CD4-positive, CD25-positive, alpha-beta regulatory T cell (primary cell): ENCODE measurements around the gene GFM2. TPM values are rescaled to one million over a fixed set of nuclear protein-coding genes. Genes with fewer than 3 reads are reported as not detected.
"Not testable (repeated sequence)": the region's sequence is repeated elsewhere in the genome, so short reads cannot be mapped to it uniquely, and the experiment has no call there.

Experiments used
- ATAC-seq, 2 donors: fragments of 150-1000 bp; cut with Tn5 transposase; one replicate each; pipeline ENCODE4 v1.10.0; 2021; ENCODE audit warnings: low read depth in 2 of 2, moderate number of reproducible peaks in 2 of 2, moderate library complexity in 1 of 2
- DNase-seq, 3 donors: peaks; one replicate each; pipeline versions ENCODE4 v3.0.0 to v3.0.0-alpha.2; 2012 to 2022; ENCODE audit warnings: mixed read lengths in 1 of 3
- H3K27ac ChIP-seq: one replicate; pipeline ENCODE4 v1.7.0; 2013; ENCODE audit warnings: mild to moderate bottlenecking, low read length; ENCODE audit not compliant: insufficient read depth, poor library complexity, severe bottlenecking
- H3K27me3 ChIP-seq: one replicate; pipeline ENCODE4 v1.7.0; 2013; ENCODE audit warnings: low read length; ENCODE audit not compliant: control insufficient read depth, insufficient read depth
- H3K36me3 ChIP-seq: one replicate; pipeline ENCODE4 v1.7.0; 2013; ENCODE audit warnings: mild to moderate bottlenecking, low read length, moderate library complexity; ENCODE audit not compliant: control insufficient read depth, insufficient read depth
- H3K4me1 ChIP-seq: 2 replicates; pipeline ENCODE4 v1.7.0; 2013; ENCODE audit warnings: mild to moderate bottlenecking, low read length; ENCODE audit not compliant: insufficient read depth, control insufficient read depth, poor library complexity, severe bottlenecking
- H3K4me3 ChIP-seq: one replicate; pipeline ENCODE4 v1.7.0; 2013; ENCODE audit warnings: low read depth, mild to moderate bottlenecking, low read length, moderate library complexity
- H3K9me3 ChIP-seq, 2 experiments: 1 replicate in 1 of 2; 2 replicates in 1 of 2; pipeline ENCODE4 v1.7.0; 2013; ENCODE audit warnings: low read length in 2 of 2, mild to moderate bottlenecking in 1 of 2, moderate library complexity in 1 of 2; ENCODE audit not compliant: control insufficient read depth in 2 of 2
- H3K27ac Mint-ChIP-seq, 3 donors: one replicate each; pipeline ENCODE4 v1.8.0; 2020 to 2022; ENCODE audit warnings: mild to moderate bottlenecking in 3 of 3, mixed read lengths in 3 of 3, moderate library complexity in 2 of 3
- H3K27me3 Mint-ChIP-seq: one replicate; pipeline ENCODE4 v1.8.0; 2022; ENCODE audit warnings: mild to moderate bottlenecking, mixed read lengths
- H3K36me3 Mint-ChIP-seq: one replicate; pipeline ENCODE4 v1.8.0; 2020; ENCODE audit warnings: mixed read lengths
- H3K4me1 Mint-ChIP-seq, 4 donors: one replicate each; pipeline ENCODE4 v1.8.0; 2020 to 2022; ENCODE audit warnings: mixed read lengths in 4 of 4, mild to moderate bottlenecking in 1 of 4
- H3K4me3 Mint-ChIP-seq, 4 donors: one replicate each; pipeline ENCODE4 v1.8.0; 2020 to 2022; ENCODE audit warnings: mild to moderate bottlenecking in 4 of 4, mixed read lengths in 4 of 4, moderate library complexity in 3 of 4
- H3K9me3 Mint-ChIP-seq, 7 donors: one replicate each; pipeline ENCODE4 v1.8.0; 2020 to 2022; ENCODE audit warnings: mixed read lengths in 7 of 7, mild to moderate bottlenecking in 3 of 7, moderate library complexity in 2 of 7
- polyA plus RNA-seq, 4 donors: library from polyadenylated mRNA; unstranded; fragments of 300-500 nt; fragmentation: Illumina TruSeq; gene quantifications; one replicate each; pipeline ENCODE4 v1.2.3, GENCODE V29; 2021
- total RNA-seq: library from RNA; stranded (reverse); gene quantifications from one replicate; pipeline ENCODE4 v1.2.3, GENCODE V29; 2022

GFM2 gene, protein sequence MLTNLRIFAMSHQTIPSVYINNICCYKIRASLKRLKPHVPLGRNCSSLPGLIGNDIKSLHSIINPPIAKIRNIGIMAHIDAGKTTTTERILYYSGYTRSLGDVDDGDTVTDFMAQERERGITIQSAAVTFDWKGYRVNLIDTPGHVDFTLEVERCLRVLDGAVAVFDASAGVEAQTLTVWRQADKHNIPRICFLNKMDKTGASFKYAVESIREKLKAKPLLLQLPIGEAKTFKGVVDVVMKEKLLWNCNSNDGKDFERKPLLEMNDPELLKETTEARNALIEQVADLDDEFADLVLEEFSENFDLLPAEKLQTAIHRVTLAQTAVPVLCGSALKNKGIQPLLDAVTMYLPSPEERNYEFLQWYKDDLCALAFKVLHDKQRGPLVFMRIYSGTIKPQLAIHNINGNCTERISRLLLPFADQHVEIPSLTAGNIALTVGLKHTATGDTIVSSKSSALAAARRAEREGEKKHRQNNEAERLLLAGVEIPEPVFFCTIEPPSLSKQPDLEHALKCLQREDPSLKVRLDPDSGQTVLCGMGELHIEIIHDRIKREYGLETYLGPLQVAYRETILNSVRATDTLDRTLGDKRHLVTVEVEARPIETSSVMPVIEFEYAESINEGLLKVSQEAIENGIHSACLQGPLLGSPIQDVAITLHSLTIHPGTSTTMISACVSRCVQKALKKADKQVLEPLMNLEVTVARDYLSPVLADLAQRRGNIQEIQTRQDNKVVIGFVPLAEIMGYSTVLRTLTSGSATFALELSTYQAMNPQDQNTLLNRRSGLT
- total RNA-seq (20.1 TPM), polyA plus RNA-seq (10 to 100 TPM in 1 of 4 donors, 1 to 10 TPM in 3; 6.9 to 13.0 (median 9.5) TPM)

DNA sequence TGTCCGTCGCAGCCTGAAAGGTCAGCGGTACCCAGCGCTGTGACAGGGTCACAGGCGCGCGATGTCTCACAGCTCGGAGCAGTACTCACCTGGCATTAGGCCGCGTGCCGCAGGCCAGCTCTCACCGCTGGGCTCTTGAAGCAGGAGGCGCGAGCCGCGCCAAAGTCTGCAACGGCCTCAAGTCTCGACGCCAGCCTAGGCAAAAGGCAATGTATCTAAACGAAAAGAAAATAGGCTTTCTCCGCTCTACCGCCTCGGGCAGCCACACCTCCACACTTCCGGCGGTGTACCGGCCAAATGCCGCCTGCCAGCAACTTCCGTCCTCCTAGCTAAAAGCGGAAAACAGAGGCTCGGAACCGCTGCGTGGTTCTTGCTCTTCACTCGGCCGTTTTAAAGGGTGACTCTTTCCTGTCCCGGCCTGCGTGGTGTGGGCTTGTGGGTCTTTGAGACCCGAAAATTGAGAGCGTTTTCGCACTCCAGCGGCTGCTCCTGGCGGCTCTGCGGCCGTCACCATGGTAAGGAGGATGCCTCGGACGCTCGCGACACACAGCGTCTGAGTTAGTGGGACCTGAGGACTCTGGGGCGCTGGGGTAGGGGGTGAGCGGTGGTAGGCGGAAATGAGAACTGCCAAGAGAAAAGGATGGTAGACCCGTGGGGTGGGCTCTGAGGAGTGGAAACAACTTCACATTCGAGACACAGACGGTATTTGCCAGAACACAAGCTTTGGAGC lies at the start of gene GFM2, which contains the start of gene NSA2:
Gene GFM2, minus strand, starts transcription at position 269 of the 730 bp plus-strand sequence. CDS start 3,375 bp downstream, outside the sequence.
Gene NSA2, plus strand, starts transcription at position 401 of the 730 bp plus-strand sequence. Its CDS starts 112 bp downstream, at position 513.
- H3K4me3 Mint-ChIP-seq: peak within 1 kb of the TSS; percentile 93 to 100 (median 100)
- peak within 1 kb of the TSS; percentile 100 for H3K4me3 ChIP-seq

DNA sequence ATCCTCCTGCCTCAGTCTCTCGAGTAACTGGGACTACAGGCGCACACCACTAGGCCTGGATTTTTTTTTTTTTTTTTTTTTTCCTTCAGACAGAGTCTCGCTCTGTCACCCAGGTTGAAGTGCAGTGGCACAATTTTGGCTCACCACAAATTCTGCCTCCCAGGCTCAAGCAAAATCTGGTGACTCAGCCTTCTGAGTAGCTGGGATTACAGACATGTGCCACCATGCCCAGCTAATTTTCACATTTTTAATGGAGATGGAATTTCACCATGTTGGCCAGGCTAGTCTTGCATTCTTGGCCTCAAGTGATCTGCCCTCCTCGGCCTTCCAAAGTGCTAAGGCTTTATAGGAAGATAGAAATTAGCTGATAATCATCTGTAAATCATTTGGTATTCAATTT lies 44.0 kb upstream of the GFM2 start:
- H3K4me1 ChIP-seq: no peaks in the 10 kb centered on the region
- no peaks in the 10 kb centered on the region for H3K27me3 ChIP-seq
- H3K27ac Mint-ChIP-seq: no peak overlapping the region
- H3K4me1 Mint-ChIP-seq: peaks cover 0 to 6% (median 0%) of the 10 kb centered on the region in 4 donors
- peaks cover 11% of the 10 kb centered on the region for H3K36me3 Mint-ChIP-seq
- no peaks in the 10 kb centered on the region for H3K27me3 Mint-ChIP-seq
- H3K36me3 ChIP-seq: no peaks in the 10 kb centered on the region
- ATAC-seq: no peak
- H3K27ac ChIP-seq: no peak overlapping the region
- H3K9me3 Mint-ChIP-seq: peaks cover 0 to 3% (median 0%) of the 10 kb centered on the region in 7 donors
- H3K9me3 ChIP-seq: no peaks in the 10 kb centered on the region
- no peak overlapping the region for H3K4me3 ChIP-seq
- DNase-seq: no peak
- no peak overlapping the region for H3K4me3 Mint-ChIP-seq

More for the DNA sequence above, at the start of gene GFM2, which contains the start of gene NSA2:
- no peaks in the 10 kb centered on the region for H3K9me3 Mint-ChIP-seq
- H3K27ac Mint-ChIP-seq: peak within 1 kb of the TSS; percentile 97 to 99 (median 98)
- H3K4me1 Mint-ChIP-seq: peaks cover 10 to 66% (median 29%) of the 10 kb centered on the region in 4 donors
- peaks cover 4% of the 10 kb centered on the region for H3K27me3 Mint-ChIP-seq
- H3K36me3 ChIP-seq: peaks cover 39% of the 10 kb centered on the region
- H3K36me3 Mint-ChIP-seq: peaks cover 23% of the 10 kb centered on the region
- no peaks in the 10 kb centered on the region for H3K27me3 ChIP-seq
- DNase-seq: peak; percentile 90 to 97 (median 94)
- peak within 1 kb of the TSS; percentile 77 for H3K27ac ChIP-seq
- H3K4me1 ChIP-seq: peaks cover 34% of the 10 kb centered on the region
- ATAC-seq: peak; percentile 92 to 94
- H3K9me3 ChIP-seq: no peaks in the 10 kb centered on the region

DNA sequence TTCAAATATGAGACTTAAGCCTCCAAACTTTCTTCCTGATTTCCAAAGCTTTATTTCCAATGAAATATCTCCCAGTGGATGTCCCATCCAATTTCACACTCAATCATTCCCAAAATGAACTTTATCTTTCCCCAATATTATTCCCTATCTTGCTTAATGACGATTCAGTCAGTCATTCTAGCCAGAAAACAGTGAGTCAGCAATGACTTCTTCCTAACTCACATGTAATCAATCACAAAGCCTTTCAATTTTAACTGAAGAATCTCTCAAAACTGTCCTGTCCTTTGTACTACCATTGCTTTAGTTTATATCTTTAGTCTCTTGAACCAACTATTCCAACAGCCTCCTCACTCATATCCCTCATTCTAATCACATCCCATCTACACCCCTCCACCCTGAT lies 35.0 kb upstream of the GFM2 start:
- H3K4me3 ChIP-seq: no peak overlapping the region
- H3K27ac Mint-ChIP-seq: peak overlapping the region in 1 of 3 donors; percentile 9
- no peaks in the 10 kb centered on the region for H3K4me1 ChIP-seq
- H3K9me3 ChIP-seq: no peaks in the 10 kb centered on the region
- no peak overlapping the region for H3K27ac ChIP-seq
- no peaks in the 10 kb centered on the region for H3K27me3 ChIP-seq
- H3K9me3 Mint-ChIP-seq: peaks cover 0 to 1% (median 0%) of the 10 kb centered on the region in 7 donors
- no peak for ATAC-seq
- peaks cover 0 to 7% (median 0%) of the 10 kb centered on the region in 4 donors for H3K4me1 Mint-ChIP-seq
- H3K27me3 Mint-ChIP-seq: no peaks in the 10 kb centered on the region
- no peak for DNase-seq
- H3K36me3 Mint-ChIP-seq: peaks cover 12% of the 10 kb centered on the region
- H3K36me3 ChIP-seq: peaks cover 11% of the 10 kb centered on the region
- no peak overlapping the region for H3K4me3 Mint-ChIP-seq

DNA sequence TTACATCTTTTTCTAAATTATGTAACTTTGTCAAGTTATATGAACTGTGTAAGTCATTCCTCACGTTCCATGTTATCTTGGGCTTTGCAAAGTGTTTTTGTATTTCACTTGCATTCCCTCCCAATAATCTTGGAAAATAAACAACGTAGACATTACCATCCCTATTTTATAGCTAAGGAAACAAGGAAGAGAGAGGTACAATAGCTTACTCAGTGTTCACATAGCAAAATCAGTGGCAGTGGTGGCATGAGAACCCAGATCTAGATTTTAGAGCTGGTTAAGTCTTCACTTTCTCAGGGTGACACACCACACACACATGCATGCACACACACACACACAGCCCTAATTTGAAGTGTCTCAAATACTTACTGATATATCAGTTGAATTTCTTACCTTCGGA lies 34.3 kb upstream of the GFM2 start:
- Mint-ChIP-seq H3K9me3 (no peaks in the 10 kb centered on the region), H3K27ac (no peak overlapping the region), H3K4me1 (peaks cover 0 to 4% (median 0%) of the 10 kb centered on the region in 4 donors), H3K4me3 (no peak overlapping the region), H3K27me3 (no peaks in the 10 kb centered on the region), H3K36me3 (peaks cover 12% of the 10 kb centered on the region)
- Histone ChIP-seq H3K4me3 (no peak overlapping the region), H3K36me3 (peaks cover 11% of the 10 kb centered on the region), H3K4me1 (no peaks in the 10 kb centered on the region), H3K27ac (no peak overlapping the region), H3K9me3 (no peaks in the 10 kb centered on the region), H3K27me3 (no peaks in the 10 kb centered on the region)
- no peak for ATAC-seq
- DNase-seq: no peak

DNA sequence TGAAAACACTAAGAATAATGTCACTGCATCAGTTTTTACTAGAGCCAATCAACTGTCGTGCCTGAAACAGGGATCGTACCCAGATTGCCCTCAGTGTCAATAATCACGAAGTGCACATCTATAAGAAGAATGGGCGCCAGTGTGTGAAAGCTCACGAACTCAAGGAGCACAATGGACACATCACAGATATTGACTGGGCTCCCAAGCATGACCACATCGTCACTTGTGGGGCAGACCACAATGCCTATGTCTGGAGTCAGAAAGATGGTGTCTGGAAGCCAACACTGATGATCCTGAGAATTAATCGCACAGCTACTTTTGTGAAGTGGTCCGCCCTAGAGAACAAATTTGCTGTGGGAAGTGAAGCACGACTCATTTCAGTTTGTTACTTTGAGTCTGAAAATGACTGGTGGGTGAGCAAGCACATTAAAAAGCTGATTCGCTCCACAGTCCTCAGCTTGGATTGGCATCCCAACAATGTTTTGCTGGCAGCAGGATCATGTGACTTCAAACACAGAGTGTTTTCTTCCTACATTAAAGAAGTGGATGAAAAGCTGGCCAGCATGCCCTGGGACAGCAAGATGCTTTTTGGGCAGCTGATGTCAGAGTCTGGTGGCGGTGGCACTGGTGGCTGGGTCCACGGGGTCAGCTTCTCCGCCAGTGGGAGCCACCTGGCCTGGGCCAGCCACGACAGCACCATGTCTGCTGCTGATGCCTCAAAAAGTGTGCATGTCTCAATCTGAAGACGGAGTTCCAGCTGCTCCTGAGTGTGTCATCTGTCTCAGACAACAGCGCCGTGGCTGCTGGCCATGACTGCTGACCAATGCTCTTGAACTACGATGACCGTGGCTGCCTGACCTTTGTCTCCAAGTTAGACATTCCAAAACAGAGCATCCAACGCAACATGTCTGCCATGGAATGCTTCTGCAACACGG lies 32.3 kb upstream of the GFM2 start:
- peaks cover 0 to 2% (median 0%) of the 10 kb centered on the region in 7 donors for H3K9me3 Mint-ChIP-seq
- peak overlapping the region in 1 of 3 donors; percentile 38 for H3K27ac Mint-ChIP-seq
- no peak overlapping the region for H3K4me3 ChIP-seq
- ATAC-seq: no peak
- no peak for DNase-seq
- H3K27me3 Mint-ChIP-seq: no peaks in the 10 kb centered on the region
- no peak overlapping the region for H3K4me3 Mint-ChIP-seq
- peaks cover 16% of the 10 kb centered on the region for H3K36me3 Mint-ChIP-seq
- H3K9me3 ChIP-seq: no peaks in the 10 kb centered on the region
- peaks cover 11% of the 10 kb centered on the region for H3K36me3 ChIP-seq
- H3K4me1 Mint-ChIP-seq: peaks cover 0 to 2% (median 0%) of the 10 kb centered on the region in 4 donors
- H3K4me1 ChIP-seq: no peaks in the 10 kb centered on the region
- H3K27me3 ChIP-seq: no peaks in the 10 kb centered on the region
- no peak overlapping the region for H3K27ac ChIP-seq

DNA sequence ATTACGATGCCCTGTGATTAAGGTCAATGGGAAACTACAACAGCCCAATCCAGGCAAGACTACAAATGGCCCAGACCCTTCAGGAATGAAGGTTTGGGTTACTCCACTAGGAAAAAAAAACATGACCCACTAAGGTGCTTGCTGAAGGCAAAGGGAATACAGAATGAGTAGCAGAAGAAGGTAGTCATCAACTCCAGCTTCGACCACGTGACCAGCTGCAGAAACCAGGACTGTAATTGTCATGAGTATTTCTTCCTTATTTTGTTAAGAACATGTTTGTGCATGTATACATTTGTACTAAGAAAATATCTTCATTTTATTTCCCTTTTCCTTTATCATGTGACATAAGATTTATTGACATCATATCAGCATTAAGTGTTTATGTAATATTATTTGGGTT lies 24.8 kb upstream of the GFM2 start:
- peaks cover 33% of the 10 kb centered on the region for H3K36me3 Mint-ChIP-seq

More for the DNA sequence above, 24.8 kb upstream of the GFM2 start:
- not testable (repeated sequence) for H3K27me3 ChIP-seq, H3K27ac Mint-ChIP-seq, H3K36me3 ChIP-seq, H3K4me3 Mint-ChIP-seq, H3K27me3 Mint-ChIP-seq, H3K4me3 ChIP-seq, DNase-seq, H3K9me3 Mint-ChIP-seq, ATAC-seq, H3K4me1 Mint-ChIP-seq, H3K4me1 ChIP-seq, H3K9me3 ChIP-seq, H3K27ac ChIP-seq
